ENCODE measurements around the gene CFAP20. TPM values are rescaled to one million over a fixed set of nuclear protein-coding genes. Genes with fewer than 3 reads are reported as not detected.

Gene CFAP20
- total RNA-seq, 1 experiment from 2014 or later: 60.4 TPM

DNA sequence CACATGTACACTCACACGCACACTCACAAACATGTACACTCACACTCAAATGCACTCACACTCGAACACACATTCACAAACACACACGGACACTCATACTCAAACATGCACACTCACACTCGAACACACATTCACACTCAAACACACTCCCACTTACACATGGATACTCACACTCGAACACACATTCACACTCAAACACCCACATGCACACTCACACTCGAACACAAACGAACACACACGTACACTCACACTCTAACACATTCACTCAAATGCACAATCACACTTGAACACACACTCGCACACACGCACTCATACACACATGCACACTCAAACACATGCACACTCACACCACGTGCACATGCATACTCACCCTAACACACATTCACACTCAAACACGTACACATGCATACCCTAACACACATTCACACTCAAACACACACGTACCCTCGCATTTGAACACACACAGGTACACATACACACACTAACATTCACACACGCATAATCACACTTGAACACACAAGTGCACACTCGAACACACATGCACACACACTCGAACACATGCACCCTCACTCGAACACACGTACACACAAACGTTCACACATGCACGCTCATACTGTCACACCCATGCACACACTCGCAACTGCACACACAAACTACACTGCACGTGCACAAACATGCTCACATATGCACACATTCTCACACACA is 41.8 kb downstream of the CFAP20 start:
- H3K36me3 Mint-ChIP-seq (ENCODE audit: insufficient read depth in 1 of 3, low read depth in 3 of 3): no peaks in the 10 kb centered on the region
- Histone ChIP-seq H3K4me2 (ENCODE audit: insufficient read depth, insufficient read length, low read length) (no peak overlapping the region), H2AK5ac (ENCODE audit: insufficient read length, low read length) (no peak overlapping the region), H2BK12ac (ENCODE audit: insufficient read length, low read depth, low read length) (no peak overlapping the region), H4K20me1 (ENCODE audit: control insufficient read depth, insufficient read depth, insufficient read length) (no peaks in the 10 kb centered on the region), H3K79me2 (ENCODE audit: insufficient read depth, low read length) (no peaks in the 10 kb centered on the region), H3K14ac (ENCODE audit: insufficient read depth, low read length) (no peak overlapping the region), H3K4ac (ENCODE audit: low read depth, low read length) (no peak overlapping the region), H3K56ac (ENCODE audit: insufficient read length, low read depth, low read length) (no peak overlapping the region), H3K9me3 (ENCODE audit: control insufficient read depth, low read depth, low read length) (no peaks in the 10 kb centered on the region), H3K23me2 (ENCODE audit: insufficient read length, low read depth, low read length, poor library complexity, severe bottlenecking) (no peaks in the 10 kb centered on the region), H2BK15ac (ENCODE audit: low read depth, low read length) (no peak overlapping the region), H3K9ac (ENCODE audit: extremely low read depth, insufficient read length, low read length) (no peak overlapping the region), H3K23ac (ENCODE audit: insufficient read length, low read depth, low read length) (peak overlapping the region; percentile 17), H2AFZ (ENCODE audit: low read length) (no peak overlapping the region), H3K18ac (ENCODE audit: insufficient read length, low read depth, low read length) (no peak overlapping the region), H2BK120ac (ENCODE audit: low read depth, low read length, poor library complexity, severe bottlenecking) (no peak overlapping the region), H4K91ac (ENCODE audit: insufficient read length, low read depth, low read length) (no peak overlapping the region), H2BK20ac (ENCODE audit: low read depth, low read length, poor library complexity, severe bottlenecking) (no peak overlapping the region), H4K8ac (replicated peaks; ENCODE audit: insufficient read length, low read depth, low read length) (peak overlapping the region; percentile 11), H3K27ac (ENCODE audit: insufficient read length, low read depth, low read length) (no peak overlapping the region), H4K5ac (ENCODE audit: insufficient read length, low read depth, low read length) (peak overlapping the region; percentile 4), H3K4me1 (ENCODE audit: insufficient read depth, low read length) (no peaks in the 10 kb centered on the region; the same call in 1 of the 2 replicates), H3T11ph (ENCODE audit: low read length) (no peak overlapping the region), H3K79me1 (ENCODE audit: insufficient read depth, low read depth, low read length, poor library complexity, severe bottlenecking) (no peaks in the 10 kb centered on the region), H3K27me3 (ENCODE audit: insufficient read depth, low read length) (no peaks in the 10 kb centered on the region), H2BK5ac (ENCODE audit: insufficient read length, low read length) (no peak overlapping the region)
- H3K27me3 Mint-ChIP-seq (ENCODE audit: low read depth): peaks cover 10% of the 10 kb centered on the region
- H3K27ac Mint-ChIP-seq: no peak overlapping the region
- no peak for TF ChIP-seq CTCF (conservative IDR thresholded peaks at IDR 0.05)
- no peak for DNase-seq
- H3K4me3 Mint-ChIP-seq: no peak overlapping the region
- WGBS (ENCODE audit: extremely low coverage, insufficient read length, low lambda C conversion rate): 99% methylated on average over 18 of the region's 23 CpGs
- peaks cover 17 to 18% of the 10 kb centered on the region in 2 experiments for H3K4me1 Mint-ChIP-seq
- no peaks in the 10 kb centered on the region; a peak in 1 of 5 replicates for H3K9me3 Mint-ChIP-seq

Measured in H9 (cell line).